Liver (tissue), 9 donors: Measurements from ENCODE around the gene TNNC2. TPM values are rescaled to one million over a fixed set of nuclear protein-coding genes. Genes with fewer than 3 reads are reported as not detected.

ENCODE experiments used
- DNase-seq: peaks from one replicate; pipeline ENCODE4 v3.0.0-alpha.2; 2017; ENCODE audit warnings: low spot score
- H3K27ac ChIP-seq, 2 donors: one replicate each; pipeline ENCODE4 v1.7.0; 2013; ENCODE audit warnings: inconsistent platforms in 2 of 2, low read length in 2 of 2, control low read depth in 1 of 2, low read depth in 1 of 2, mild to moderate bottlenecking in 1 of 2
- H3K27me3 ChIP-seq, 4 donors: one replicate each; pipeline versions ENCODE4 v1.6.1 to v1.7.0; 2013; ENCODE audit warnings: low read length in 3 of 4, inconsistent platforms in 1 of 4, mild to moderate bottlenecking in 1 of 4, moderate library complexity in 1 of 4; ENCODE audit not compliant: control insufficient read depth in 4 of 4, insufficient read depth in 4 of 4
- H3K36me3 ChIP-seq, 4 donors: one replicate each; pipeline versions ENCODE4 v1.6.1 to v1.7.0; 2013; ENCODE audit warnings: low read length in 3 of 4, mild to moderate bottlenecking in 3 of 4, low read depth in 1 of 4, moderate library complexity in 1 of 4; ENCODE audit not compliant: control insufficient read depth in 4 of 4, insufficient read depth in 3 of 4
- H3K4me1 ChIP-seq, 4 donors: one replicate each; pipeline versions ENCODE4 v1.6.1 to v1.7.0; 2013; ENCODE audit warnings: low read length in 3 of 4, mild to moderate bottlenecking in 3 of 4, moderate library complexity in 1 of 4; ENCODE audit not compliant: control insufficient read depth in 4 of 4, insufficient read depth in 4 of 4
- H3K4me3 ChIP-seq, 3 donors: one replicate each; pipeline versions ENCODE4 v1.6.1 to v1.7.0; 2013; ENCODE audit warnings: low read length in 3 of 3, control low read depth in 1 of 3, low read depth in 1 of 3, mild to moderate bottlenecking in 1 of 3
- H3K9ac ChIP-seq, 2 donors: one replicate each; pipeline ENCODE4 v1.7.0; 2013; ENCODE audit warnings: low read length in 2 of 2, mild to moderate bottlenecking in 2 of 2, moderate library complexity in 2 of 2, control low read depth in 1 of 2, low read depth in 1 of 2
- H3K9me3 ChIP-seq, 4 donors: one replicate each; pipeline versions ENCODE4 v1.6.1 to v1.7.0; 2013; ENCODE audit warnings: low read length in 3 of 4; ENCODE audit not compliant: control insufficient read depth in 4 of 4
- ATF3 ChIP-seq: IDR thresholded peaks from 2 replicates; pipeline ENCODE4 v1.6.1; 2016; ENCODE audit warnings: antibody characterized with exemption
- CTCF ChIP-seq: fragments of 150-350 bp; IDR thresholded peaks from 2 replicates; pipeline ENCODE4 v1.5.1; 2017; ENCODE audit warnings: improper control_type of control experiment, low read depth, low read length; ENCODE audit not compliant: missing input control
- HNF4A ChIP-seq, 2 donors: conservative IDR thresholded peaks; 2 replicates each; pipeline ENCODE4 v1.6.1; 2016; ENCODE audit warnings: antibody characterized with exemption in 2 of 2, mild to moderate bottlenecking in 2 of 2
- HNF4G ChIP-seq: IDR thresholded peaks from 2 replicates; pipeline ENCODE4 v1.6.1; 2016; ENCODE audit warnings: antibody characterized with exemption
- JUND ChIP-seq, 2 donors: IDR thresholded peaks; 2 replicates each; pipeline ENCODE4 v1.6.1; 2016; ENCODE audit warnings: antibody characterized with exemption in 2 of 2
- MAX ChIP-seq: IDR thresholded peaks from 2 replicates; pipeline ENCODE4 v1.6.1; 2016; ENCODE audit warnings: antibody characterized with exemption
- NR2F2 ChIP-seq: IDR thresholded peaks from 2 replicates; pipeline ENCODE4 v1.6.1; 2016; ENCODE audit warnings: antibody characterized with exemption
- RAD21 ChIP-seq, 2 donors: IDR thresholded peaks; 2 replicates each; pipeline ENCODE4 v1.6.1; 2016; ENCODE audit warnings: antibody characterized with exemption in 2 of 2, mild to moderate bottlenecking in 2 of 2
- REST ChIP-seq: IDR thresholded peaks from 2 replicates; pipeline ENCODE4 v1.6.1; 2016; ENCODE audit warnings: antibody characterized with exemption, mild to moderate bottlenecking
- RXRA ChIP-seq, 2 donors: IDR thresholded peaks; 2 replicates each; pipeline ENCODE4 v1.6.1; 2017 to 2018; ENCODE audit warnings: antibody characterized with exemption in 2 of 2, mild to moderate bottlenecking in 1 of 2
- SP1 ChIP-seq: IDR thresholded peaks from 2 replicates; pipeline ENCODE4 v1.6.1; 2018; ENCODE audit warnings: antibody characterized with exemption, mild to moderate bottlenecking
- TAF1 ChIP-seq: conservative IDR thresholded peaks from 2 replicates; pipeline ENCODE4 v1.6.1; 2016; ENCODE audit warnings: antibody characterized with exemption, mild to moderate bottlenecking
- WGBS: extraction: QIAGEN DNeasy Blood & Tissue Kit; methylation state at CpG from one replicate; pipeline ENCODE4 v1.1.7; 2013; 5-methylcytosine and 5-hydroxymethylcytosine counted together
- polyA plus RNA-seq, 2 donors: library from polyadenylated mRNA; stranded (reverse) in 1 of 2; unstranded in 1 of 2; fragments of 200-250 nt in 1 of 2; fragments of >200 nt in 1 of 2; fragmentation: Nextera tagmentation in 1 of 2; extraction: Ambion mirVana in 1 of 2; gene quantifications; one replicate each; pipeline versions ENCODE4 v1.2.1 to v1.2.3, GENCODE V29; 2013 to 2015
- total RNA-seq, 2 donors: library from RNA; depleted of rRNA; stranded (reverse); fragments of >200 nt; gene quantifications; one replicate each; pipeline ENCODE4 v1.2.3, GENCODE V29; 2014
- donor health status: healthy.
- donor health status: healthy.
- donor health status: healthy.
- donor health status: healthy.
- donor health status: healthy.

The TNNC2 gene
- total and polyA plus RNA-seq, 4 donors = 0.12 to 0.33 (median 0.31) TPM; not detected in 1

GRCh38 chr20:45867819-45868176 is 40.7 kb upstream of the TNNC2 start:
- Histone ChIP-seq H3K9me3 (no peaks in the 10 kb centered on the region), H3K4me3 (no peak overlapping the region), H3K27ac (no peak overlapping the region), H3K4me1 (peaks cover 0 to 4% (median 0%) of the 10 kb centered on the region in 4 donors), H3K9ac (no peak overlapping the region), H3K27me3 (no peaks in the 10 kb centered on the region), H3K36me3 (no peaks in the 10 kb centered on the region)
- TF ChIP-seq TAF1 = no peak
- no peak for TF ChIP-seq CTCF
- DNase-seq = no peak

- Histone ChIP-seq H3K9ac (no peak overlapping the region), H3K4me3 (no peak overlapping the region), H3K27me3 (no peaks in the 10 kb centered on the region), H3K4me1 (peaks cover 0 to 4% (median 0%) of the 10 kb centered on the region in 4 donors), H3K9me3 (no peaks in the 10 kb centered on the region), H3K36me3 (no peaks in the 10 kb centered on the region), H3K27ac (no peak overlapping the region)
- no peak for DNase-seq
- WGBS = 77% methylated on average over 6 of the region's 6 CpGs
- TF ChIP-seq REST (no peak), NR2F2 (no peak), RXRA (IDR thresholded peaks at IDR 0.05) (no peak), MAX (no peak), HNF4A (conservative IDR thresholded peaks at IDR 0.05) (no peak), HNF4G (no peak), RAD21 (IDR thresholded peaks at IDR 0.05) (no peak), ATF3 (no peak)
Measured at GRCh38 chr20:45867136-45867818, 40.2 kb upstream of the TNNC2 start.

- Histone ChIP-seq H3K4me3 (no peak overlapping the region), H3K27ac (no peak overlapping the region), H3K4me1 (peaks cover 0 to 4% (median 0%) of the 10 kb centered on the region in 4 donors), H3K36me3 (no peaks in the 10 kb centered on the region), H3K9ac (no peak overlapping the region), H3K27me3 (no peaks in the 10 kb centered on the region), H3K9me3 (no peaks in the 10 kb centered on the region)
- TF ChIP-seq JUND (IDR thresholded peaks at IDR 0.05) = no peak
- TF ChIP-seq REST = no peak
- no peak for TF ChIP-seq TAF1
- no peak for TF ChIP-seq SP1
- DNase-seq = no peak
- 97% methylated on average over 5 of the region's 5 CpGs for WGBS
Measured at GRCh38 chr20:45866454-45866853, 39.3 kb upstream of the TNNC2 start.
